Activated CD8-positive, alpha-beta memory T cell treated with anti-CD3 and anti-CD28 coated beads for 4 hours (primary cell): ENCODE measurements around the gene DDX56.
"Not testable (repeated sequence)": the region's sequence is repeated elsewhere in the genome, so short reads cannot be mapped to it uniquely, and the experiment has no call there.

Experiments used
- DNase-seq, 2 donors: peaks; one replicate each; pipeline ENCODE4 v3.0.0-alpha.2; 2020; ENCODE audit warnings: low read depth in 2 of 2

DDX56 gene

DNA sequence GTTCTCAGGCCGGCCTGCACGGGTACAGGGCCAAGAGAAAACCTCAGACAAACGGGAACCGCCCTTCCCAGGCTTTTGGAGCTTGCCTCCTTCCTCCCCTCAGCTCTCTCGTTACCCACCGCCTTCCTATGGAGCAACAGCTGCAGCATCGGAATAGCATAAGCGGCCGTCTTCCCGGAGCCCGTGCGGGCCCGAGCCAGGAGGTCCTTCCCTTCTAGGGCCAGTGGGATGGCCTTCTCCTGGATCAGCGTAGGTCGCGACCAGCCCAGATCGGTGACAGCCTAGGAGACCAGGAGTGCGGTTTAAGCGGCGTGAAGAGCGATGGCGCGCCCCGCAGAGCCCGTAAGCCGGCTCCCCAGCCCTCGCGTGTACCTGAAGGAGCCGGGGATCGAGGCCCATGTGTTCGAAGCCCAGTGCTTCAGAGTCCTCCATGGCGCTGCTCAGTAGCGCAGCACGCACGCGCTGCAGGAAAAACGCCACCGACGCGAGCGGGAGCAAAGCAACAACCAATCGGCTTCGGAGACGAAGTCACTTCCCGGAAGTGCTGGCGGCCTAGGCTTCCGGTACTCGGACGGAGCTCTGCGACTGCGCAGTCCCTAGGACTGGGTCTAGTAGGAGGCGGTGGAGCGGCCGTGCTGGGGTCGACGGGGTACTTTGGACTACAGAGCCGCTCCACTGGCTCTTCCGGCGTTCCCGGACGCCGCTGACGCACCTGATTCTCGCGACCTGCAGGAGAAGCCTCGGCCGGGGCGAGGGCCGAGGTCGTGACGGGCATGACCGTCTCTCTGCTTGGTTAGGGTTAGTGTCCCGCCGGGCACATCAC lies at the start of gene DDX56:
DDX56 (minus strand) TSS at position 445 of the 823 bp plus-strand sequence; CDS start at position 432, 13 bp downstream.
- peak; percentile 87 to 89 for DNase-seq

DNA sequence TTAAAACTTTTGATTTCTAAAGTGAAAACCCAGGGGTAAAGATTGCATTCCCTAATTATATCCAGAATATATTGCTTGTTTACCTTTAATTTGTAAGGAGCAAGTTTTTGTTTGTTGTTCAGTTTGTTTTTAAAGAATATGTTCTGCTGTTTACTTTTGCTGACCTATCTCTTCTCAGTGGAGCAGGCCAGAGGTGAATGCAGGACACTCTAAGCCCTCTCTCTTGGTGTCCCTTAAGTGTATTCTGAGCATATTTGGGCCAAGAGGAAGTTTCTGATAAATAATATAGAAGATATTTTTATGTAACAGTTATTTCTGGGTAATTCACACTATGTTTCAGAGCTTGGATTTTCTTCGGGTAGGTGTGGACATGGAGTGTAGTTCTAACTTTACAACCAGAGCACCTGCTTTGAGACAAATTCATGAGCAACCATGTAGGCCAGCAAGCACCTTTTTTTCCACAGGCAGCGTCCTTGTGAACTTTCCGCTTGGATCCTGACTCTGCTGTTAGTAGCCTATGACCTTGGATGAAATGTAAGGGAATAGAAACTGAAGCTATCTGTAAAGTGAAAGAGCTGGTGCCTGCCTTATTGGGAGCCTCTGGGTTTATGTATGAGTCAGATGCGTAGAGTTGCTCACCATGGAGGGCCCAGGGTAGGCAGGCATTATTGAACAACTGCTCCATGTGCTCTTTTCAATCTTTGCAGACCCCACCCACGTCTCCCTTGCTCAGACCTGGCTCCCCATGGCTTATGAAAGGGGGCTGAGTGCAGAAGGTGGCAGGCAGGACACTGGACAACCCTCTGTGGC lies 48.8 kb upstream of the DDX56 start:
- DNase-seq: peak in 1 of 2 donors; percentile 26

- no peak for DNase-seq
Measured at GRCh38 chr7:44621750-44622103, 48.0 kb upstream of the DDX56 start.

DNA sequence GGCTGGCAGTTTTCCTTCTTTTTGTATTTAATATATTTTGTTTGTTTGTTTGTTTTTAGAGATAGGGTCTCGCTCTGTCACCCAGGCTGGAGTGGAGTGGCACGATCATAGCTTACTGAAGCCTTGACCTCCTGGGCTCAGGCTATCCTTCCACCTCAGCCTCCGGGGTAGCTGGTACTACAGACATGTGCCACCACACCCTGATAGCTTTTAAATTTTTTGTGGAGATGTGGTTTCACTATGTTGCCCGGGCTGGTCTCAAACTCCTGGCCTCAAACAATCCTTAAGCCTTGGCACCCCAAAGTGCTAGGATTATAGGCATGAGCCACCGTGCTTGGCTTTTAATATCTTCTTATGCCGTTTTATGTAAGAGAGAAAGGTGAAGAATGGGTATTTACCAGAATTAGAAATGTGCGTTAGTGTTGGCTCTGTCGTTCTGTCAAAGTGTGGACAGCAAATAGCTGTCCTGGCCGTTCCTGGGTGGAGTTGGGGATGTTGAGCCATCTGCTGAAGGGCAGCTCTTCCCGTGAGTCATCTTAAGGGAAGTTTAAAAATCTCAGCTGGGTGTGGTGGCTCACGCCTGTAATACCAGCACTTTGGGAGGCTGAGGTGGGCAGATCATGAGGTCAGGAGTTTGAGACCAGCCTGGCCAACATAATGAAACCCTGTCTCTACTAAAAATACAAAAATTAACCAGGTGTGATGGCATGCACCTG lies 47.5 kb upstream of the DDX56 start:
- DNase-seq: no peak

DNA sequence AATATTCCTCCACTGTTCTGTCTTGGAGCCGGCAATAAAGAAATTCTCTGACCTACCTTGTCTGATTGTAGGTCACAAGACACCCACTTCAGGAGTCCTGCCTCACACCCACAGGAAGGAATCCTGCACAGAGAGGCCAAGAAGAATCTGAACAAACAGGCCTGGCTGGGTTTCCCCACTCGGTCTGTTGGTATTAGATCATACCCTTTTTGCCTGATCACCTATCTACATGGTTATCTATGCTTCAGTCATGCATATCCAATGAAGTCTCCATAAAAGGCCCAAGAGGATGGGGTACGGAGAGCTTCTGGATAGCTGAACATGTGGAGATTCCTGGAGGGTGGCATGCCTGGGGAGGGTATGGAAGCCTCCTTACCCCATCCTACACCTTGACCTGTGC lies 45.0 kb upstream of the DDX56 start:
- DNase-seq: no peak

- no peak for DNase-seq
Measured at GRCh38 chr7:44618045-44618444, 44.3 kb upstream of the DDX56 start.

DNA sequence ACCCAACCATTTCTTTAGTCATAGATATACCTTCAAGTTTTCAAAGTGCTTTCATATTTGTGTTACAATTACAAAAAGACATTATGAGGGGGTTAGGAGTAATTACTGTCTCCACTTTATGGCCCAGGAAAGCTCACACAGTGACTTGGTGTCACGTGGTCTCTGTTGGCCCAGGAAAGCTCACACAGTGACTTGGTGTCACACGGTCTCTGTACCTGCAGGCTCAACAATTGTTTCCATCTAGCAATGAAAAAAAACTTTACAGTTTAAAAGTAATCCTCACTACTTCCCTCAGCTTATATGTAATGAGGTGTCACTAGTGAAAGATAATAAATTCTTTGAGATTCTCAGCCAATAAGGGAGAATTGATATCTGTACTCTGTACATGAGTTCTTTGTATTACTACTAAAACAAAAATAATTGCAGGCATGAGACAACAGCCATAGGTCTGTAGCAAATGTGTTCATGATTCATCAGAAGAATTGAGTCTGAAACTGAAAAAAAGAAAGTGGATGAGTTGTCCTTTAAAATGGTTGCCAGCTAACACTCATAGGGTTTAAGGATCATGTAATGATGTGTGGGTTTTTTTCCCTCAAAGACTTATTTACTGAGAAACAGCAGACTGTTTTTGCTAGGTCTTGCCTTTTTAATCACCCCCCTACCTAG lies 43.6 kb upstream of the DDX56 start:
- no peak for DNase-seq

- DNase-seq: no peak
Measured at GRCh38 chr7:44616545-44616944, 42.8 kb upstream of the DDX56 start.

- DNase-seq: no peak
Measured at GRCh38 chr7:44615793-44616192, 42.1 kb upstream of the DDX56 start.

GRCh38 chr7:44615149-44615611 lies 41.5 kb upstream of the DDX56 start:
- DNase-seq: no peak

GRCh38 chr7:44609829-44610228 lies 36.1 kb upstream of the DDX56 start:
- no peak for DNase-seq

GRCh38 chr7:44608916-44609648 lies 35.4 kb upstream of the DDX56 start:
- no peak for DNase-seq

GRCh38 chr7:44607141-44608068 lies 33.7 kb upstream of the DDX56 start:
- no peak for DNase-seq

- peak; percentile 99 for DNase-seq
Measured at GRCh38 chr7:44606341-44607140, 32.8 kb upstream of the DDX56 start, which contains the start of gene OGDH. TSS of gene OGDH (plus strand) at chr7:44606627. CDS start at chr7:44624344, 17,717 bp downstream.

- no peak for DNase-seq
Measured at GRCh38 chr7:44604941-44605340, 31.2 kb upstream of the DDX56 start.

DNA sequence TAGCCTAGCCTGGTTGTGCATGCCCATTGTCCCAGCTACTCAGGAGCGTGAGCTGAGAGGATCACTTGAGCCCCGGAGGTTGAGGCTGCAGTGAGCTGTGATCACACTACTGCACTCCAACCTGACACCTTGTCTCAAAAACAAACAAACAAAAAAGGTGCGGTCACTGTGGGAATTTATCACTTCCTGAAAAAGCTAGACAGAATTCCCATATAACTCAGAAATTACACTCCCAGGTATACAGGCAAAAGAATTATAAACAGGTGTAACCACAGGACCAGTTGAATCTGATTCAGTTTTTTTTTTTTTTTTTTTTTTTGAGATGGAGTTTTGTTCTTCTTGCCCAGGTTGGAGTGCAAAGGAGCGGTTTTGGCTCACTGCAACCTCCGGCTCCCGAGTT lies 29.5 kb upstream of the DDX56 start:
- no peak for DNase-seq

GRCh38 chr7:44602576-44602910 lies 28.8 kb upstream of the DDX56 start:
- DNase-seq: no peak

GRCh38 chr7:44599222-44599621 lies 25.5 kb upstream of the DDX56 start:
- DNase-seq: no peak

DNA sequence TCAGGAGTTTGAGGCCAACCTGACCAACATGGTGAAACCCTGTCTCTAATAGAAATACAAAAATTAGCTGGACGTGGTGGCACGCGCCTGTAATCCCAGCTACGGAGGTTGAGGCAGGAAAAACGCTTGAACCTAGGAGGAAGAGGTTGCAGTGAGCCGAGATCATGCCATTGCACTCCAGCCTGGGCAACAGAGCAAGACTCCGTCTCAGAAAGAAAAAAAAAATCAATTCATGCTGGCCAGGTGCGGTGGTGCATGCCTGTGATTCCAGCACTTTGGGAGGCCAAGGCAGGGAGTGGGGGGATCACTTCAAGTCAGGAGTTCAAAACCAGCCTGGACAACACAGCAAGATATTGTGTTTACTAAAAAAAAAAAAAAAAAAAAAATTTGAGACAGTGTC lies 23.5 kb upstream of the DDX56 start:
- not testable (repeated sequence) for DNase-seq
